ENCODE results near the gene SLC35F1.

GRCh38 chr6:118202517-118202916, 295.5 kb downstream of the SLC35F1 start:
- TF ChIP-seq POLR2AphosphoS5 (IDR thresholded peaks at IDR 0.05; ENCODE audit: insufficient read depth, low read depth, low read length) (no peak), CTCF (IDR thresholded peaks at IDR 0.05; ENCODE audit: extremely low read depth in 1 of 2, insufficient read depth in 1 of 2, low read depth in 1 of 2, low read length in 2 of 2) (no peak), POLR2A (IDR thresholded peaks at IDR 0.05; ENCODE audit: low read depth, low read length) (no peak), MYC (IDR thresholded peaks at IDR 0.05; ENCODE audit: low read depth, low read length) (no peak)

Data from endothelial cell of umbilical vein (primary cell).